ENCODE measurements around the gene SLC44A1. TPM values are rescaled to one million over a fixed set of nuclear protein-coding genes. Genes with fewer than 3 reads are reported as not detected.

SLC44A1 gene
- total RNA-seq: 48.7 and 53.5 TPM in 2 replicates
- long read RNA-seq, full-length matches to known transcripts: 5 of 27 reads
- long read RNA-seq, partial matches to known transcripts: 18 of 27 reads
- long read RNA-seq, other reads (novel, unspliced or antisense): 4 of 27 reads

GRCh38 chr9:105244003-105244733 lies at the start of gene SLC44A1:
Gene SLC44A1 (plus strand): TSS chr9:105244651. CDS start chr9:105244869, 218 bp downstream.
- peak; percentile 91 for DNase-seq (ENCODE audit: low spot score, unreplicated experiment)
- TF ChIP-seq CTCF (IDR thresholded peaks at IDR 0.05; ENCODE audit: unreplicated experiment): no peak
- Mint-ChIP-seq H3K9me3 (ENCODE audit: low read depth) (no peaks in the 10 kb centered on the region), H3K4me1 (ENCODE audit: low read depth) (peaks cover 41% of the 10 kb centered on the region), H3K27ac (peak within 1 kb of the TSS; percentile 97), H3K4me3 (ENCODE audit: low read depth) (peak within 1 kb of the TSS; percentile 92), H3K36me3 (ENCODE audit: insufficient read depth) (no peaks in the 10 kb centered on the region), H3K27me3 (no peaks in the 10 kb centered on the region)

- peaks cover 3% of the 10 kb centered on the region for H3K9me3 Mint-ChIP-seq (ENCODE audit: low read depth)
- H3K36me3 Mint-ChIP-seq (ENCODE audit: insufficient read depth): no peaks in the 10 kb centered on the region
- no peak overlapping the region for H3K4me3 Mint-ChIP-seq (ENCODE audit: low read depth)
- H3K27ac Mint-ChIP-seq: no peak overlapping the region
- no peaks in the 10 kb centered on the region for H3K4me1 Mint-ChIP-seq (ENCODE audit: low read depth)
- no peak for DNase-seq (ENCODE audit: low spot score, unreplicated experiment)
- no peaks in the 10 kb centered on the region for H3K27me3 Mint-ChIP-seq
- no peak for TF ChIP-seq CTCF (IDR thresholded peaks at IDR 0.05; ENCODE audit: unreplicated experiment)
Observed at GRCh38 chr9:105195259-105195658, 49.2 kb upstream of the SLC44A1 start.

GRCh38 chr9:105198023-105198422 lies 46.4 kb upstream of the SLC44A1 start:
- DNase-seq (ENCODE audit: low spot score, unreplicated experiment): no peak
- no peaks in the 10 kb centered on the region for H3K4me1 Mint-ChIP-seq (ENCODE audit: low read depth)

GRCh38 chr9:105198865-105199264 lies 45.6 kb upstream of the SLC44A1 start:
- H3K27me3 Mint-ChIP-seq: no peaks in the 10 kb centered on the region
- TF ChIP-seq CTCF (IDR thresholded peaks at IDR 0.05; ENCODE audit: unreplicated experiment): no peak
- DNase-seq (ENCODE audit: low spot score, unreplicated experiment): no peak

More at GRCh38 chr9:105198023-105198422, 46.4 kb upstream of the SLC44A1 start:
- no peaks in the 10 kb centered on the region for H3K36me3 Mint-ChIP-seq (ENCODE audit: insufficient read depth)
- no peak for TF ChIP-seq CTCF (IDR thresholded peaks at IDR 0.05; ENCODE audit: unreplicated experiment)
- no peak overlapping the region for H3K4me3 Mint-ChIP-seq (ENCODE audit: low read depth)
- H3K9me3 Mint-ChIP-seq (ENCODE audit: low read depth): peaks cover 3% of the 10 kb centered on the region
- no peak overlapping the region for H3K27ac Mint-ChIP-seq
- no peaks in the 10 kb centered on the region for H3K27me3 Mint-ChIP-seq

GRCh38 chr9:105204416-105204815 lies 40.0 kb upstream of the SLC44A1 start:
- H3K9me3 Mint-ChIP-seq (ENCODE audit: low read depth): no peaks in the 10 kb centered on the region
- no peak for TF ChIP-seq CTCF (IDR thresholded peaks at IDR 0.05; ENCODE audit: unreplicated experiment)
- no peak overlapping the region for H3K4me3 Mint-ChIP-seq (ENCODE audit: low read depth)
- H3K27ac Mint-ChIP-seq: no peak overlapping the region
- H3K27me3 Mint-ChIP-seq: no peaks in the 10 kb centered on the region
- no peak for DNase-seq (ENCODE audit: low spot score, unreplicated experiment)
- H3K36me3 Mint-ChIP-seq (ENCODE audit: insufficient read depth): no peaks in the 10 kb centered on the region
- peaks cover 2% of the 10 kb centered on the region for H3K4me1 Mint-ChIP-seq (ENCODE audit: low read depth)

More at GRCh38 chr9:105198865-105199264, 45.6 kb upstream of the SLC44A1 start:
- Mint-ChIP-seq H3K4me3 (ENCODE audit: low read depth) (no peak overlapping the region), H3K4me1 (ENCODE audit: low read depth) (no peaks in the 10 kb centered on the region), H3K36me3 (ENCODE audit: insufficient read depth) (no peaks in the 10 kb centered on the region), H3K9me3 (ENCODE audit: low read depth) (peaks cover 3% of the 10 kb centered on the region), H3K27ac (no peak overlapping the region)
